NCI-H2107 (cell line): ENCODE results near the gene DTNB.
A peak's percentile ranks its signal among the peaks of the same experiment; 100 is the strongest.

Experiments used
- DNase-seq: peaks from one replicate; lab custom pipeline; 2025; lab: John Stamatoyannopoulos, UW

Gene DTNB

GRCh38 chr2:25341011-25341727 is 332.2 kb downstream of the DTNB start:
- DNase-seq: no peak

- DNase-seq: no peak
These were observed 333.0 kb downstream of the DTNB start for GRCh38 chr2:25340181-25340921.

- peak; percentile 64 for DNase-seq
These were observed 333.6 kb downstream of the DTNB start for GRCh38 chr2:25339791-25340180.

DNA sequence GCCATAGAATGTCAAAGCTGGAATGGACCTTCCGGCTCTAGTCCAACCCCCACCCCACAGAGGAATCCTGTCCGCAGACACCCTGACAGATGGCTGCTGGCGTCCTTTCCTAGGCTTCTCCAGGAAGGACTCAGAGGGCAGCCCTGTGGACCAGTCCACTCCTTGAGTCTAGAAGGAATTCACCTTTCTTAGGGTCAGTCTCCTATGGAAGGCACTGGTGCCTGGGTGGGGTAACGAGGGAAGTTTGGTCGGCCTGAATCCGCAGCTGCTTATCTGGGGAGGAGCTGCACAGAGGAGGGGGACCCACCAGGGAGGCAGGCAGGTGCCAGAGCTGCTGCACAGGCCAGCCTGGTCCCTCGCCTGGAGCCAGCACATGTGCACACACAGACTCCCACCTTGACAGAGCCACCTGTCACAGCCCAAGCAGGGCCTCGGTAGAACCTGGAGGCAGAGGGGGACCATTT is 334.1 kb downstream of the DTNB start:
- DNase-seq: no peak

- no peak for DNase-seq
These were observed 335.0 kb downstream of the DTNB start for GRCh38 chr2:25338401-25338800.

GRCh38 chr2:25337891-25338290 is 335.5 kb downstream of the DTNB start:
- DNase-seq: no peak

- DNase-seq: no peak
These were observed 336.1 kb downstream of the DTNB start for GRCh38 chr2:25337276-25337675.

- DNase-seq: no peak
These were observed 337.0 kb downstream of the DTNB start for GRCh38 chr2:25336383-25336841.

DNA sequence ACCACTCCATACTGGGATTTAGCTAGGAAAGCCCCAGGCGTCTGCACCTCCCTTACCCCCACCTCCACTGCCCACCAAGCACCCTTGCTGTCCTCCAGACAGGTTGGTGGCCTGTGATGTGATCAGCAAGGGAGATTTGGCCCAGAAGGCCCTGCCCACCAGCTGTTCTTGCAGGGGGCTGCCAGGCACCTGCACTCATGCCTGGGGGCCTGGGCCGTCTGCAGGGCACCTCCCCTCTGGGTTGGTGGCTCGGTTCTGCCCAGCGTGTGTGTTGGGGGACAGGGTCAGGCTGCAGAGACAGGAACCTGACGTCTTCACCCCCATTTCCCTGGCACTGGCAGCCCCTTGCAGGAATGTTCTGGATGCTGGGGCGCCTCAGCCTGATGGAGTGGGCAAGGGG is 337.4 kb downstream of the DTNB start:
- DNase-seq: no peak

DNA sequence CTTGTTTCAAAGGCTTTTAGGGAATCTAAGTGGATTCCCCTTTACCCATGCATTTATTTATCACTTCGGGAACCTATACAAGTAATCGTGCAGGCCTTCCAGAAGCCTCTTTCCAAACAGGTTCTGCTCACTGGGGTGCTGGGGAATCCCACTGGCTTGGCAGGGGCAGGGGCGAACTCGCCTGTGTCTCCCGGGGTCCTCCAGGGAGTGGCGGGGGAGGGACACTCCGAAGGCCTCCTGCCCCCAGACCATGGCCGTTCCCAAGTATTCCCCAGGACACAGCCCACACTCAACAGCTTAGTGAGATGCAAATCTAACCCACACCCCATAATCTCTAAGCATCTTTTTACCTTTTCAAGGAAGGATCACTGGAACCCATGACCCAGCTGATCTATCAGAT is 338.2 kb downstream of the DTNB start:
- no peak for DNase-seq

- no peak for DNase-seq
These were observed 338.9 kb downstream of the DTNB start for GRCh38 chr2:25334482-25334881.

- DNase-seq: no peak
These were observed 339.4 kb downstream of the DTNB start for GRCh38 chr2:25333981-25334380.

- DNase-seq: no peak
These were observed 340.8 kb downstream of the DTNB start for GRCh38 chr2:25332571-25332970.

DNA sequence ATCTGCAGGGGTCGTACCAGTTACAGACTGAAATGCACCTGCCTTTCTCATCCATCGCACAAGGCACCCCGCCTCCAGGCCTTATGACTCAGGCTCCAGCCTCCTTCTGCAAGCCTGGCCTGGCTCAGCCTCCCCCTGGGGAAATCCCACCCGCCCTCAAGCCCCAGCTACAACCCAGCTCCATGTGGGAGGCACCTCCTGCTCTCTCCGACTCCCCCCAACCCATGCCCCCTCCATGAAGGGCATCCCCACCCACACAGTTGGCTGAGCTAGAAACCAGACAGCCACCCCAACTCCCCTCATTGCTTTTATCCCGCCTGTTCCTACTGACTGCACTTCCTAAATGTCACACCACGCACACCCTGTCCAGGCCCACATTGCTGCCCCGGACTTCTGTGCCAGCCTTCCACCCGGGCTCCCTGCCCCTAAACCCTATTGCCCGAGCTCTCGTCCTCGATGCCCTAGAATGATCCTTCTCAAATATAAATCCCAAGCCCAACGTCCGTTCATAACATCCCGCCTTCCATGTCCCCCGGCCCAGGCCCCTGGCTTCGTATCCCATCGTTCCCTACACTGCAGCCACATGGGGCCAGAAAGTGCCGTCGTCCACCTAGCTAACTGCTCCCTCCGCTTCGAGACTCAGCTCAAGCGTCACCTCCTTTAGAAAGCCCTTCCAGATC is 341.6 kb downstream of the DTNB start:
- no peak for DNase-seq

DNA sequence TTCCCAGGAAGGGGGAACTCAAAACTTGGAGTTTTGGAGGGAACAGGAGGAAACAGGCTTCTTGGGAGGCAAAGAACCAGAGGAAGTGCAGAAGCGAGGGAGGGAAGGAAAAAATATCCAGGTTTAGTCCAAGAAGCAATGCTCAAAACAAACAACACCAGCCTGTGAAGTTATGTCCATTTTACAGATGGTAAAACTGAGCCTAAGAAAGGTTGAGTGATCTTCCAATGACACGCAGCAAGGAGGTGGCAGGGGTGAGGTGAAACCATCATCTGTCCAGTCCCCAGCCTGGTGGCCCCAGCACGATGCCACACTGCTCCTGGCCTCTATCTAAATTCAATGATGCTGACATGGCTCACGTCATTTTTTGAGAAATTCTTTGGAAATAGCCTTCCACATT is 342.4 kb downstream of the DTNB start:
- DNase-seq: no peak

DNA sequence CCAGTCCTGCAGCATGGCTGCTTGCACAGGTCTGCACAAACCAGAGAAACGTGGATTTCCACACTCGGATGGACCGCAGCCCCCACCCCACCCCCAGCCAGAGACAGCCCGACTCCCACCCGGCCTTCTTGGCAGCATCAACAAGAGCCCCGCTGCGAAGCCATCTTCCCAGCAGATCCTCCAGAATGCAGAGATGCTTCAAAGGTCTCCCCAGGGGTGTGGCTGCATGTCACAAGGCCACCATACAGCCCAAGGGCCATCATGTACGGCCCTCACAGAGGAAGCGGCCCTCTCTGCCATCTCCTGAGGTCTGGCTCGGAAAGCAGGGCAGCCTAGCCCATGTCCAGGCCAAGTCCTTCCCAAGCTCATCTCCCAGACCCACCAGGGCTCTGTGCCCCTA is 343.1 kb downstream of the DTNB start:
- DNase-seq: no peak

DNA sequence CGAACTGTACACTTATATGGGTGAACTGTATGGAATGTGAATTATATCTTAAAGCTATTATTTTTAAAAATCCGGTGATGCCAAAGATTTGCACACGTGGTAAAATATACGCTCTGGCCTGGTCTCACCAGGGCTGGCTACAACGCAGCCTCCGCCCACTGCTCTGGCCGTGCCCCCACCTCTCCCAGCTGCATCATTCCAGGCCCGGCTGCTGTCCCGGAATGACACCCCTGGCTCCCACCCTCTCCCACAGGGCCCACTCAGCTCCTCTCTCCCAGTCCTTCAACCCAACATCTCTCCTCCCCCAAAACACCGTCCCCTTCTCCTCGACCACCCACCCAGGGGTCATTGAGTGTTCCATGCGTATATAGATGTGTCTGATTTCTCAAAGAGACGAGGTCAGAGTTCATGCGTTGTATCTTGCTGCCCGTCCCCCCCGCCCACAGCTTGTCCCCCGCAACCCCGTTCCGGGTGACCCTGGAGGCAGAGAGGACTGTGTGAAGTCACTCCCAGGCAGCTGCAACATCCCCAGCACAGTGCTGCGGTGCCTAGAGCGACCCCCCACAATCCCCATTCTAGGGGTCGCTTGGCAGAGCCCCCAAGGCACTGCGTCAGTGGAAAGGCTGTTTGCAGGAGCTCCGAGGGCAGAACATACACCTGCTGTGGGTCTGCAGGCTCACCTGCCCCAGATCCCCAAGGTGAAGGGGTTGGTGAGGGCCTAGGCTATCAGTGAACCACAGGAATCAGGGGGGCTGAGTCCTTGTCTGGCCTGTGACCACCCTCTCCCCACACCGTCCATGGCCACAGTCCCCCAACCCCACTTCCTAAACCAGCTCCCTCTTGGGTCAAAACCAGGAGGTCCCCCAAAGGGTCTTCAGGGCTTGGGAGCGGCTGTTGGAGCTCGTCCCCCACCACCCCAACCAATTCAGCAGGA is 345.0 kb downstream of the DTNB start:
- DNase-seq: no peak
